OCI-LY7 (cell line): ENCODE measurements around the gene SNX13. TPM values are rescaled to one million over a fixed set of nuclear protein-coding genes. Genes with fewer than 3 reads are reported as not detected.

Experiments
- Bru-seq: library from RNA; stranded (reverse); fragments of 400-500 nt; gene quantifications from one replicate; lab custom pipeline; 2021; lab: Mats Ljungman, UMichigan
- BruChase-seq, 2 experiments: library from RNA; stranded (reverse); fragments of 400-500 nt; gene quantifications; one replicate each; lab custom pipeline; 2021; lab: Mats Ljungman, UMichigan
- BruUV-seq: library from RNA; stranded (reverse); fragments of 400-500 nt; replicated peaks from 2 replicates; lab custom pipeline; 2021; lab: Mats Ljungman, UMichigan
- CTCF ChIA-PET: fragments of 300-600 bp; sonication (Branson Sonifier 250); formaldehyde crosslinking; loops from one replicate; lab custom pipeline; 2022; ENCODE audit warnings: antibody characterized with exemption; ENCODE audit not compliant: unreplicated experiment; lab: Charles Lee
- POLR2A ChIA-PET: fragments of 300-600 bp; sonication (Branson Sonifier 250); formaldehyde crosslinking; loops from one replicate; lab custom pipeline; 2022; ENCODE audit warnings: antibody characterized with exemption; lab: Charles Lee
- DNase-seq: peaks from one replicate; pipeline ENCODE4 v3.0.0-alpha.2; 2015; ENCODE audit warnings: low spot score
- H2AFZ ChIP-seq: fragments of 200-600 bp; sonication (generic), shearing (Covaris generic); 2 replicates; pipeline ENCODE4 v1.6.1; 2014; ENCODE audit warnings: mild to moderate bottlenecking, antibody characterized with exemption, low read length, moderate library complexity
- H3K27ac ChIP-seq: fragments of 200-600 bp; sonication (generic); 2 replicates; pipeline ENCODE4 v1.5.1; 2014; ENCODE audit warnings: mixed run types, low read depth, mild to moderate bottlenecking, moderate library complexity, low read length, inconsistent platforms; ENCODE audit not compliant: poor library complexity, severe bottlenecking
- H3K36me3 ChIP-seq: fragments of 200-600 bp; sonication (generic); 2 replicates; pipeline ENCODE4 v1.6.1; 2014; ENCODE audit warnings: mild to moderate bottlenecking, antibody characterized with exemption, low read length, moderate library complexity, mixed read lengths; ENCODE audit not compliant: insufficient read depth
- H3K4me1 ChIP-seq: fragments of 200-600 bp; sonication (generic); 2 replicates; pipeline ENCODE4 v1.5.1; 2014; ENCODE audit warnings: mild to moderate bottlenecking, low read length; ENCODE audit not compliant: insufficient read depth, poor library complexity, severe bottlenecking
- H3K4me2 ChIP-seq: fragments of 200-600 bp; sonication (generic); 2 replicates; pipeline ENCODE4 v1.6.1; 2014; ENCODE audit warnings: mild to moderate bottlenecking, low read length
- H3K4me3 ChIP-seq: fragments of 200-600 bp; sonication (generic); 2 replicates; pipeline ENCODE4 v1.5.1; 2014; ENCODE audit warnings: mild to moderate bottlenecking, low read depth, low read length; ENCODE audit not compliant: poor library complexity, severe bottlenecking
- H3K79me2 ChIP-seq: fragments of 200-600 bp; sonication (generic); 2 replicates; pipeline ENCODE4 v1.6.1; 2016; ENCODE audit warnings: low read depth, mild to moderate bottlenecking, low read length, moderate library complexity, mixed read lengths; ENCODE audit not compliant: insufficient read depth
- H3K9me2 ChIP-seq: fragments of 200-600 bp; sonication (generic); 2 replicates; pipeline ENCODE4 v1.6.1; 2016; ENCODE audit warnings: mild to moderate bottlenecking, low read length, mixed read lengths; ENCODE audit not compliant: insufficient read depth
- H3K9me3 ChIP-seq: fragments of 200-600 bp; sonication (generic); 2 replicates; pipeline ENCODE4 v1.6.1; 2014; ENCODE audit warnings: mild to moderate bottlenecking, mixed run types, low read length, mixed read lengths
- H4K20me1 ChIP-seq: fragments of 200-600 bp; sonication (generic); 2 replicates; pipeline ENCODE4 v1.6.1; 2014; ENCODE audit warnings: mild to moderate bottlenecking, antibody characterized with exemption, low read length, moderate library complexity, mixed read lengths; ENCODE audit not compliant: insufficient read depth
- CTCF ChIP-seq: fragments of 200-600 bp; sonication (generic); conservative IDR thresholded peaks from 2 replicates; pipeline ENCODE4 v1.5.1; 2014; ENCODE audit warnings: mild to moderate bottlenecking, antibody characterized with exemption, low read length, moderate library complexity, mixed read lengths
- EZH2phosphoT487 ChIP-seq: fragments of 200-600 bp; sonication (generic); IDR thresholded peaks from 2 replicates; pipeline ENCODE4 v1.6.1; 2018; ENCODE audit warnings: low read depth, borderline replicate concordance, mild to moderate bottlenecking, mixed run types, antibody characterized with exemption, low read length, moderate library complexity, mixed read lengths
- intact Hi-C: fragments of 100-400 bp; cut with micrococcal nuclease; formaldehyde crosslinking; loops from one replicate; pipeline ENCODE4 v1.10.0; 2022; ENCODE audit not compliant: unreplicated experiment
- long read RNA-seq: library from polyadenylated mRNA; stranded (forward); transcript quantifications from one replicate; pipeline ENCODE4 v2.0.0, GENCODE V29; 2022
- total RNA-seq, 2 experiments: library from RNA; depleted of rRNA in 1 of 2; stranded (reverse); fragments of >200 nt in 1 of 2; shearing (Covaris generic) in 1 of 2; gene quantifications; 2 replicates each; pipeline ENCODE4 v1.2.3, GENCODE V29; 2014 to 2022

Gene SNX13
- total RNA-seq (2014; rRNA removed; shearing (Covaris generic)), result 20.0 and 25.1 TPM in 2 replicates
- 32.6 and 38.4 TPM in 2 replicates for total RNA-seq (2022)
- percentile 88 among the genes with signal in this experiment for Bru-seq, nascent RNA
- percentile 67 among the genes with signal in this experiment for BruChase-seq, experiment 1, labeled RNA remaining after a 6-hour chase
- BruChase-seq, experiment 2, labeled RNA remaining after a 2-hour chase, result percentile 74 among the genes with signal in this experiment
- long read RNA-seq, full-length matches to known transcripts, result 34 of 56 reads
- long read RNA-seq, partial matches to known transcripts, result 1 of 56 reads
- long read RNA-seq, other reads (novel, unspliced or antisense), result 21 of 56 reads

- peak within 1 kb of the TSS; percentile 96 for H2AFZ ChIP-seq
- ChIA-PET CTCF (no interaction called here), POLR2A (interaction anchor here (0.6 to 1.4 kb wide), 3 partner anchors 10 to 493 kb away, joined by 3 to 5 read pairs (median 4); no protein-coding TSS in a partner anchor)
- peaks cover 24% of the 10 kb centered on the region for H3K4me1 ChIP-seq
- no peaks in the 10 kb centered on the region for H3K9me3 ChIP-seq
- H3K27ac ChIP-seq, result peak within 1 kb of the TSS; percentile 71
- peak; percentile 94 for DNase-seq
- H3K79me2 ChIP-seq, result peaks cover 53% of the 10 kb centered on the region
- H3K9me2 ChIP-seq, result no peaks in the 10 kb centered on the region
- no TSS peak for BruUV-seq
- TF ChIP-seq EZH2phosphoT487 (no peak), CTCF (peak; percentile 48)
- H4K20me1 ChIP-seq, result no peaks in the 10 kb centered on the region; the same call in 1 of the 2 replicates
- H3K4me3 ChIP-seq, result peak within 1 kb of the TSS; percentile 96
- intact Hi-C loops, result loop anchor here (10.0 kb wide), 1 partner anchor 554 kb away; the partner anchor contains the start of gene HDAC9
- peaks cover 9% of the 10 kb centered on the region for H3K36me3 ChIP-seq
- peak within 1 kb of the TSS; percentile 97 for H3K4me2 ChIP-seq
These were observed at the start of gene SNX13 for GRCh38 chr7:17940302-17940883. SNX13 (minus strand) TSS chr7:17940494; CDS start chr7:17940295, 199 bp downstream.

- Histone ChIP-seq H2AFZ (no peak overlapping the region), H4K20me1 (no peaks in the 10 kb centered on the region), H3K4me2 (no peak overlapping the region), H3K4me3 (no peak overlapping the region), H3K27ac (no peak overlapping the region), H3K9me3 (no peaks in the 10 kb centered on the region), H3K4me1 (no peaks in the 10 kb centered on the region), H3K36me3 (no peaks in the 10 kb centered on the region), H3K79me2 (no peaks in the 10 kb centered on the region), H3K9me2 (no peaks in the 10 kb centered on the region)
- POLR2A ChIA-PET, result interaction anchor here (0.7 to 1.9 kb wide), 3 partner anchors 8 to 698 kb away, joined by 3 to 6 read pairs (median 3); no protein-coding TSS in a partner anchor
- no peak for TF ChIP-seq EZH2phosphoT487
- no peak for TF ChIP-seq CTCF
- no TSS peak for BruUV-seq
- CTCF ChIA-PET, result no interaction called here
- intact Hi-C loops, result no loop called here
- DNase-seq, result no peak
These were observed 49.3 kb upstream of the SNX13 start for GRCh38 chr7:17989546-17989945.
